Measurements from ENCODE around the gene TMPRSS11E. TPM values are rescaled to one million over a fixed set of nuclear protein-coding genes. Genes with fewer than 3 reads are reported as not detected.

Gene TMPRSS11E
- not detected in 2 replicates for total RNA-seq

GRCh38 chr4:68447201-68447600, at the start of gene TMPRSS11E:
Gene TMPRSS11E (plus strand): TSS chr4:68447463. CDS start chr4:68447513, 50 bp downstream.

Other genes with a start within 250 kb of the TMPRSS11E start
- gene TMPRSS11B, start 201.8 kb upstream of the TMPRSS11E start, total RNA-seq: not detected in 2 replicates
- gene YTHDC1, start 97.4 kb upstream of the TMPRSS11E start, total RNA-seq: 15.8 and 23.8 TPM in 2 replicates
- 0.25 TPM in 1 of 2 replicates, not detected in the other for gene UGT2B17, start 128.9 kb downstream of the TMPRSS11E start, total RNA-seq
- gene UGT2B15, start 223.2 kb downstream of the TMPRSS11E start, total RNA-seq: not detected in 2 replicates

All from mesangial cell (primary cell).